Progenitor cell of endocrine pancreas (in vitro differentiated cells): ENCODE data around the gene TPT1. TPM values are rescaled to one million over a fixed set of nuclear protein-coding genes. Genes with fewer than 3 reads are reported as not detected.

Experiments used
- DNase-seq: peaks from one replicate; pipeline ENCODE4 v3.0.0; 2021; ENCODE audit warnings: low spot score; ENCODE audit not compliant: unreplicated experiment
- H3K27ac Mint-ChIP-seq: 2 replicates; pipeline ENCODE4 v1.8.0; 2021; ENCODE audit warnings: mild to moderate bottlenecking, moderate library complexity, mixed read lengths
- H3K27me3 Mint-ChIP-seq: 2 replicates; pipeline ENCODE4 v1.8.0; 2021; ENCODE audit warnings: mixed read lengths
- H3K36me3 Mint-ChIP-seq: 2 replicates; pipeline ENCODE4 v1.8.0; 2022; ENCODE audit warnings: mixed read lengths; ENCODE audit not compliant: insufficient read depth
- H3K4me1 Mint-ChIP-seq: 2 replicates; pipeline ENCODE4 v1.8.0; 2021; ENCODE audit warnings: low read depth, mixed read lengths
- H3K4me3 Mint-ChIP-seq: 2 replicates; pipeline ENCODE4 v1.8.0; 2021; ENCODE audit warnings: low read depth, mild to moderate bottlenecking, moderate library complexity, mixed read lengths
- H3K9me3 Mint-ChIP-seq: 2 replicates; pipeline ENCODE4 v1.8.0; 2021; ENCODE audit warnings: low read depth, mixed read lengths
- CTCF ChIP-seq: fragments of 200-600 bp; sonication (generic); IDR thresholded peaks from one replicate; pipeline ENCODE4 v1.5.0; 2021; ENCODE audit warnings: antibody characterized with exemption, mild to moderate bottlenecking; ENCODE audit not compliant: unreplicated experiment
- total RNA-seq: library from RNA; stranded (reverse); gene quantifications from 2 replicates; pipeline ENCODE4 v1.2.1, GENCODE V29; 2021

TPT1 gene
- total RNA-seq, 1 donor from 2014 or later: 3,243 TPM

- TF ChIP-seq CTCF: no peak
- Mint-ChIP-seq H3K4me1 (no peaks in the 10 kb centered on the region), H3K27me3 (no peaks in the 10 kb centered on the region), H3K9me3 (peaks cover 9% of the 10 kb centered on the region), H3K4me3 (no peak overlapping the region), H3K27ac (no peak overlapping the region), H3K36me3 (peaks cover 32% of the 10 kb centered on the region)
- DNase-seq: no peak
These were observed 22.0 kb upstream of the TPT1 start for GRCh38 chr13:45362939-45363338.

- Mint-ChIP-seq H3K4me3 (no peak overlapping the region), H3K4me1 (no peaks in the 10 kb centered on the region), H3K27ac (no peak overlapping the region), H3K9me3 (peaks cover 9% of the 10 kb centered on the region), H3K36me3 (peaks cover 38% of the 10 kb centered on the region), H3K27me3 (no peaks in the 10 kb centered on the region)
- TF ChIP-seq CTCF: no peak
- no peak for DNase-seq
These were observed 20.7 kb upstream of the TPT1 start for GRCh38 chr13:45361596-45362206.

DNA sequence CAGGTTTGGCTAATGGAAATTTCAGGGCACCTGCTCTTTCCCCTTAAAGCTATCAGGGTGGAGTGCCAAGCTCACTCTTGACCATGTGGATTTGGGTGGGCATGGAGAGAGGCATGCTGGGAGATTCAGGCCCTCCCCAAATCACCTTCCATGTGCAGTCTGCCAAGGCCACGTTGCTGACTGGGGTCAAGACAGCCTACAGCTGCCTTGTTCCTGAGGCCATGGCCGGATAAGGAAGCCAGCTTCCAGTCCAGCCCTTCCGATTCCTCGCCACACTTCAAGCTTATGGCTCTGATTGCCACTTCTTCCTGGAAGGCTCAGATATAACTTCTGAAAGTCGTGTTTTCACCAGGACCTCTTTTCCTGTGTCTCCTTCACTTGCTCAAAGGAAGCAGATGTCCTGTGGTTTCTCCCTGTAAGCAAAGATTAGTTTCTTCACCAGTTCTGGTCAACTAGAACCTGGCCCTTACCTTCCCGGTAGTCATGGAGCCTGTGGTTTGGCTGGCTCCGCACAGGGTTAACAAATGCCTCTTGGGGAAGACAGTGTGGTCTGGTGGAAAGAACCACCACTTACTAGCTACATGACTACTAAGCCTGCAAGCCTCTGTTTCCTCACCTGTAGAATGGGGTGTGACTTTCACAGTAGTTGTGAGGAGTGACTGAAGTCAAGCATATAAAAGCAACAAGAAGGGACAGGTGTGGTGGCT lies 16.1 kb upstream of the TPT1 start:
- H3K27me3 Mint-ChIP-seq: no peaks in the 10 kb centered on the region
- H3K4me1 Mint-ChIP-seq: no peaks in the 10 kb centered on the region
- H3K27ac Mint-ChIP-seq: no peak overlapping the region
- no peak for TF ChIP-seq CTCF
- H3K36me3 Mint-ChIP-seq: peaks cover 25% of the 10 kb centered on the region
- no peaks in the 10 kb centered on the region for H3K9me3 Mint-ChIP-seq
- no peak overlapping the region for H3K4me3 Mint-ChIP-seq
- DNase-seq: no peak

GRCh38 chr13:45353895-45354294 lies 12.9 kb upstream of the TPT1 start:
- peaks cover 20% of the 10 kb centered on the region for H3K36me3 Mint-ChIP-seq
- no peak overlapping the region for H3K4me3 Mint-ChIP-seq
- no peak overlapping the region for H3K27ac Mint-ChIP-seq
- no peaks in the 10 kb centered on the region for H3K4me1 Mint-ChIP-seq
- no peaks in the 10 kb centered on the region for H3K9me3 Mint-ChIP-seq
- H3K27me3 Mint-ChIP-seq: no peaks in the 10 kb centered on the region
- no peak for DNase-seq
- TF ChIP-seq CTCF: no peak

DNA sequence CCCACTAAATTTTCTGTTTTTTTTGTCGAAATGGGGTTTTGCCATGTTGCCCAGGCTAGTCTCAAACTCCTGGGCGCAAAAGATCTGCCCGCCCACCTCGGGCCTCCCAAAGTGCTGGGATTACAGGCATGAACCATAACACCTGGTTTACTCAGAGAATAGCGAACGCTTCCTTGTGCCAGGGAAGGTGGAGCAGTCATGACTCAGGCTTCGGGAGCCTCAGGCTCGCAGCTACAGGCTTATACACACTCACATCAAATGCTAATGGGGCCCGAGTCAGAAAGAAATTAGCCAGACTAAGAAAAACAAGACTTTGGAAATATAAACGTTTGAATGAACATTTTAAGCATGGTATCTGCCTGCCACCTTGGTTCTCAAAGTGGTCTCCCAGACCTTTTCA lies 11.0 kb upstream of the TPT1 start:
- no peak for TF ChIP-seq CTCF
- H3K36me3 Mint-ChIP-seq: peaks cover 15% of the 10 kb centered on the region
- H3K9me3 Mint-ChIP-seq: no peaks in the 10 kb centered on the region
- H3K4me3 Mint-ChIP-seq: no peak overlapping the region
- H3K27ac Mint-ChIP-seq: no peak overlapping the region
- H3K4me1 Mint-ChIP-seq: no peaks in the 10 kb centered on the region
- DNase-seq: no peak
- H3K27me3 Mint-ChIP-seq: no peaks in the 10 kb centered on the region
